HL-60/S4 treated with phorbol 12-myristate 13-acetate at 8.2 ng/mL for 4 days and 3 days (cell line): ENCODE data around the gene PTDSS2.
"Not testable (repeated sequence)": the region's sequence is repeated elsewhere in the genome, so short reads cannot be mapped to it uniquely, and the experiment has no call there.

Experiments used
- in situ Hi-C: fragments of 300-500 bp; cut with MboI; formaldehyde crosslinking; loops from 2 replicates; pipeline ENCODE4 v1.15.0; 2022; ENCODE audit warnings: low sequenced_read_pairs

PTDSS2 gene

GRCh38 chr11:464316-464715 lies 14.2 kb downstream of the PTDSS2 start:
- in situ Hi-C loops: no loop called here

- in situ Hi-C loops: no loop called here
Observed at GRCh38 chr11:465896-466530, 15.9 kb downstream of the PTDSS2 start.

GRCh38 chr11:468036-468435 lies 18.0 kb downstream of the PTDSS2 start:
- in situ Hi-C loops: no loop called here

GRCh38 chr11:468493-468892 lies 18.4 kb downstream of the PTDSS2 start:
- in situ Hi-C loops: no loop called here

GRCh38 chr11:469026-469683 lies 19.1 kb downstream of the PTDSS2 start:
- in situ Hi-C loops: not testable (repeated sequence)

GRCh38 chr11:469684-470560 lies 19.8 kb downstream of the PTDSS2 start:
- in situ Hi-C loops: no loop called here

GRCh38 chr11:471468-472145 lies 21.5 kb downstream of the PTDSS2 start:
- in situ Hi-C loops: no loop called here

GRCh38 chr11:472272-472671 lies 22.2 kb downstream of the PTDSS2 start:
- in situ Hi-C loops: no loop called here

GRCh38 chr11:472816-473215 lies 22.7 kb downstream of the PTDSS2 start:
- in situ Hi-C loops: no loop called here

- in situ Hi-C loops: no loop called here
Observed at GRCh38 chr11:473415-473814, 23.3 kb downstream of the PTDSS2 start.

GRCh38 chr11:473962-474785 lies 24.1 kb downstream of the PTDSS2 start:
- in situ Hi-C loops: no loop called here

GRCh38 chr11:474914-475506 lies 24.9 kb downstream of the PTDSS2 start:
- in situ Hi-C loops: no loop called here

GRCh38 chr11:475941-476340 lies 25.9 kb downstream of the PTDSS2 start:
- in situ Hi-C loops: no loop called here

- in situ Hi-C loops: no loop called here
Observed at GRCh38 chr11:476416-476815, 26.3 kb downstream of the PTDSS2 start.

GRCh38 chr11:477052-477715 lies 27.1 kb downstream of the PTDSS2 start:
- in situ Hi-C loops: no loop called here

- in situ Hi-C loops: no loop called here
Observed at GRCh38 chr11:479311-479710, 29.2 kb downstream of the PTDSS2 start.

- in situ Hi-C loops: no loop called here
Observed at GRCh38 chr11:484616-485015, 34.5 kb downstream of the PTDSS2 start.

GRCh38 chr11:486189-486588 lies 36.1 kb downstream of the PTDSS2 start:
- in situ Hi-C loops: no loop called here

- in situ Hi-C loops: no loop called here
Observed at GRCh38 chr11:487571-488021, 37.5 kb downstream of the PTDSS2 start.
